Stomach (tissue), 4 donors: ENCODE measurements around the gene RFX4.

ENCODE experiments used
- POLR2A ChIP-seq, 4 donors: fragments of 450-650 bp; IDR thresholded peaks; one replicate each; pipeline ENCODE4 v1.6.1; 2016; ENCODE audit warnings: antibody characterized with exemption in 4 of 4, control low read depth in 2 of 4, mild to moderate bottlenecking in 1 of 4, moderate library complexity in 1 of 4
- TF ChIP-seq, protein P1 (sequence below), 7 experiments: fragments of 450-650 bp in 4 of 7; fragments of 200-600 bp in 3 of 7; sonication (generic) in 3 of 7; IDR thresholded peaks; one replicate each; pipeline ENCODE4 v1.5.1; 2016 to 2019; ENCODE audit warnings: antibody characterized with exemption in 7 of 7, control low read depth in 2 of 7, mild to moderate bottlenecking in 1 of 7

DNA sequence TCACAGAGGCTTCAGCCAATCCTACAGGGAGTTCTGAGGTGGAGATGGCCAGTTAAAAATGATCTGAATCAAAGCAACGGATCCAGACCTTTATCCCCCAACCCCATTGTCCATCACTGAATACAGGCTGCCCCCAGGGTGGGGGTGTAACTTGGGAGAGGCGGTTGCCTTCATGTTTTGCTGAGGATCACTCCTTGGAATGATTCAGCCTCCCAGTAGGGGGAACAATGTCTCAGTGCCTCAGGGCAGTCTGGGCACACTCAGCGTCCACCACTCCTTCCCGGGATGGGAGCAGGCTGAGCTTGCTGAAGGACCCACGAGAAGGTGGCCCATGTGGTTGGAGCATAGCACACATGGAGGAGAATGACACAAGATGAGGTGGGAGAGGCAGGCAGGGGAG lies 60.2 kb downstream of the RFX4 start:
- TF ChIP-seq, protein P1, sequence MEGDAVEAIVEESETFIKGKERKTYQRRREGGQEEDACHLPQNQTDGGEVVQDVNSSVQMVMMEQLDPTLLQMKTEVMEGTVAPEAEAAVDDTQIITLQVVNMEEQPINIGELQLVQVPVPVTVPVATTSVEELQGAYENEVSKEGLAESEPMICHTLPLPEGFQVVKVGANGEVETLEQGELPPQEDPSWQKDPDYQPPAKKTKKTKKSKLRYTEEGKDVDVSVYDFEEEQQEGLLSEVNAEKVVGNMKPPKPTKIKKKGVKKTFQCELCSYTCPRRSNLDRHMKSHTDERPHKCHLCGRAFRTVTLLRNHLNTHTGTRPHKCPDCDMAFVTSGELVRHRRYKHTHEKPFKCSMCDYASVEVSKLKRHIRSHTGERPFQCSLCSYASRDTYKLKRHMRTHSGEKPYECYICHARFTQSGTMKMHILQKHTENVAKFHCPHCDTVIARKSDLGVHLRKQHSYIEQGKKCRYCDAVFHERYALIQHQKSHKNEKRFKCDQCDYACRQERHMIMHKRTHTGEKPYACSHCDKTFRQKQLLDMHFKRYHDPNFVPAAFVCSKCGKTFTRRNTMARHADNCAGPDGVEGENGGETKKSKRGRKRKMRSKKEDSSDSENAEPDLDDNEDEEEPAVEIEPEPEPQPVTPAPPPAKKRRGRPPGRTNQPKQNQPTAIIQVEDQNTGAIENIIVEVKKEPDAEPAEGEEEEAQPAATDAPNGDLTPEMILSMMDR (IDR thresholded peaks at IDR 0.05): no peak
- no peak for TF ChIP-seq POLR2A (IDR thresholded peaks at IDR 0.05)
